NCI-H2196 treated with DMSO at 0.1 percent for 48 hours (cell line): ENCODE results near the gene BAMBI.

Source experiments
- DNase-seq: peaks from one replicate; lab custom pipeline; 2025; ENCODE audit not compliant: unreplicated experiment; lab: John Stamatoyannopoulos, UW

The BAMBI gene

GRCh38 chr10:28674782-28675181 is 2.5 kb upstream of the BAMBI start:
- DNase-seq = no peak

GRCh38 chr10:28676326-28676967 is 874 bp upstream of the BAMBI start:
- DNase-seq = no peak

DNA sequence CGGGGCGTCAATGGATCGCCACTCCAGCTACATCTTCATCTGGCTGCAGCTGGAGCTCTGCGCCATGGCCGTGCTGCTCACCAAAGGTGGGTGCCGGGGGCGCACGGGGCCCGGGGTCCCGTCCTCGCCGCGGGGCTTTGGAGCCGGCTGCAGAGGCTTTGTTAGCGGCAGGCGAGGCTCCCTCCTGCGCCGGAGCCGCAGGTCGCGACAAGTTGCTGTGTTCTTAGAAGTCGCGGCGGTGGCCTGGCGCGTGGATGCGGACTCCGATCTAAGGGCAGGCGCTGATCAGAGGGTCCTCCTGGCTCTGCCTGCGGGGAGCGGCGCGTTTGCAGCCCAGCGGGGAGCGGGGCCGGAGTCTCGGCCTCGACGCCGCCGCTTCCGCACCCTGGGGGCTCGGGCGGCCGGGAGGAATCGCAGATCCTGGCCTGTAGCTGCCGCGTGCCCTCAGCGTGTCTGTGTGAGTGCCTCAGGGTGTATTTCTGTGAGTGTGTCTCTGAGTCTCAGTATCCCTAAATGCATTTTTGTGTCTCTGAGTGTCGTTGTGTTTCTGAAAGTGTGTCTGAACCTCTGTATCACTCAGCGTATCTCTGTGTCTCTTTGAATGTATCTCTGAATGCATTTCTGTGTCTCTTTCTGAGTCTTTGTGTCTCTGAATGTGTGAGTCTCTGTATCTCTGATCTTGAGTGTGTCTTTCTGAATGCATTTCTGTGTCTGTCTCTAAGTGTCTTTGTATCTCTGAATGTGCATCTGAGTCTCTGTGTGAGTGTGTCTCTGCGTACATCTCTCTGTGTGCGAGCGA is 766 bp downstream of the BAMBI start:
- no peak for DNase-seq

DNA sequence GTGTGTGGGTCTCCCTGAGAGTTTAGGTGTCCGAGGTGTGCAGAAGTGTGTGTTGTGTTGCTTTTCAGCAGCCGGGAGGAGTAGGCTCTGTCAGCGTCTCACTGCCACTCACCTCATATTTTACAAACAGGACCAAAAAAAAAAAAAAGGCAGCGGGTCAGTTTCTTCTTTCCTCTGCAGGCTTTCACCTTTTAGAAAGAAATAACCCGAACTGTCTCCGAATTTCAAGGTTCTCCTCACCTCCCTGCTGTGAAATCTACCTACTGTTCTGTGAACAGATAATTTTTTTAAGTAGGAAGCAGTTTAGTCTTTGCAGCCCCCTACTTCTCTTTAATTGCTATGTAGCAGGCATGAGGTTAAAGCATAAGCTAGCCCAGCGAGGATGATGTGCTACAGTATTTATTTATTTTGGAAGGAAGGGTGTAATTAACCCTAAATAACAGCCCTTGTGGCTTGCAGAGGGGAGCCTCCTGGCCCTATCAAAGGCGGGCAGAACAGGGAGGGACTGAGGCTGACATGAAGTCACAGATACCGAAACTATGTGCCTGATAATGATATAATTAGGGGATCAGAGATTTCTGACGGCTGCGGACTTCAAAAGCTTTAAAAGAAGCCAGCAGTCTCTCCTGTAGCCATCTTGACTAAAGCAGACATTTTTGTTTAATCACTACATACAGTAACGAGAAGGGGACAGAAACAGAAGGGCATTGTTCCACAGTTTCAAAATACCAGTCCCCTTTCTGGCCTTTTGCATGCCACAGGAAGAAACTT is 1.6 kb downstream of the BAMBI start:
- DNase-seq = no peak

DNA sequence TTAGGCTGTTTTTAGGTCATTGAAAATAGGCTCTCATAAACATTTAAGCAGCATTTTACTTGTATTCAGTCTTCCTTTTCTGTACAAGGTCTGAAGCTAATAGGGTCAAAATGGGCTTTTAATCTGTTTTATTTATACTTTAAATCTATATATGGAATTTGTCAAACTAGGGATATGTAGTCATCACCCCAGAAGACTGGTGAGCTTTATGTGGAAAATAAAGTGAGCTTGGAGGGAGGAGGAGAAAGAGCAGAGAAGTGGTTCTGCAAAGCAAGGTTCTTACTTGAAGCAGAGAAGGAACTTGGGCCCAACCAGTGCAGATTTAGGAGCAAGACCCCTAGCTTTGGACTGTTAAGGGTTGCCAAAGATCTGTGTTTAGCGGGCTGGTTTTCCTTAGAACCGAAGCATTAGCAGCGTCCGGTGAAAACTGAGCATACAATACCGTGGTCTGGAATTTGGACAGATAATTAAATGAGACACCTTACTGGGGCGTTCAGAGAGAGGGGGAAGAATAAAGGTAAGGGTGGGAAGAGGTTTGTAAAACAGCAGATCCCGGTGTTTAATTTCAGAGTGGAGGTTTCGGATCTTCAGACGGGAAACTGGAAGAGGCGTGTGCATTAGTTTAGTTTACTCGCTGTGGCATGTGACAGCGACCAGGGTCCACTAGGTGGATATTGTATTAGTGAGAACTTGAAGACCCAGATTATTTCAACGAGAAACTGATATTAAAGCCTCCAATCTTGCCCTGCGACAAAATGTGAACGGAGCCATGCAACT is 2.4 kb downstream of the BAMBI start:
- no peak for DNase-seq

- no peak for DNase-seq
Observed at GRCh38 chr10:28680358-28680752, 3.0 kb downstream of the BAMBI start.

DNA sequence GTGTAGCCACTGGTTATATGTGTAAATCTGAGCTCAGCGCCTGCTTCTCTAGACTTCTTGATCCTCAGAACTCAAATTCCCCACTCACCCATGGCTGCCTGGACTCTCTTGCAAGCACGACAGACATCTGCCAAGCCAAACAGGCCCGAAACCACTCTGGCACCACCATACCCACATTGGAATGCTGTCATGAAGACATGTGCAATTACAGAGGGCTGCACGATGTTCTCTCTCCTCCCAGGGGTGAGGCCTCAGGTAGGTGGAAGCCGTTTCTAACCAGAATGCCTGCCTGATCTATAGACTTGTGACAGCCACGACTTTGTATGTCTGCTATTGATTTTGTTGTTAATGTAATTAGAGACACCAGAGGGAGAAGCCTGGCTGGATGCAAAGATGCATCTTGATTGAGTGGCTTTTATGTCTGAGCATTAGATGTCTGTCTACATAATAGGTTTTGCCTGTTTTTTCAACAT is 4.0 kb downstream of the BAMBI start:
- DNase-seq = no peak

DNA sequence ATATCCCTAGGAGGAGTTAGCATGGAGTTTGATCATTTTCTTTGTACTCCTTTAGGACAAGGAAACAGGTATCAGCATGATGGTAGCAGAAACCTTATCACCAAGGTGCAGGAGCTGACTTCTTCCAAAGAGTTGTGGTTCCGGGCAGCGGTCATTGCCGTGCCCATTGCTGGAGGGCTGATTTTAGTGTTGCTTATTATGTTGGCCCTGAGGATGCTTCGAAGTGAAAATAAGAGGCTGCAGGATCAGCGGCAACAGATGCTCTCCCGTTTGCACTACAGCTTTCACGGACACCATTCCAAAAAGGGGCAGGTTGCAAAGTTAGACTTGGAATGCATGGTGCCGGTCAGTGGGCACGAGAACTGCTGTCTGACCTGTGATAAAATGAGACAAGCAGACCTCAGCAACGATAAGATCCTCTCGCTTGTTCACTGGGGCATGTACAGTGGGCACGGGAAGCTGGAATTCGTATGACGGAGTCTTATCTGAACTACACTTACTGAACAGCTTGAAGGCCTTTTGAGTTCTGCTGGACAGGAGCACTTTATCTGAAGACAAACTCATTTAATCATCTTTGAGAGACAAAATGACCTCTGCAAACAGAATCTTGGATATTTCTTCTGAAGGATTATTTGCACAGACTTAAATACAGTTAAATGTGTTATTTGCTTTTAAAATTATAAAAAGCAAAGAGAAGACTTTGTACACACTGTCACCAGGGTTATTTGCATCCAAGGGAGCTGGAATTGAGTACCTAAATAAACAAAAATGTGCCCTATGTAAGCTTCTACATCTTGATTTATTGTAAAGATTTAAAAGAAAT is 4.8 kb downstream of the BAMBI start:
- no peak for DNase-seq

DNA sequence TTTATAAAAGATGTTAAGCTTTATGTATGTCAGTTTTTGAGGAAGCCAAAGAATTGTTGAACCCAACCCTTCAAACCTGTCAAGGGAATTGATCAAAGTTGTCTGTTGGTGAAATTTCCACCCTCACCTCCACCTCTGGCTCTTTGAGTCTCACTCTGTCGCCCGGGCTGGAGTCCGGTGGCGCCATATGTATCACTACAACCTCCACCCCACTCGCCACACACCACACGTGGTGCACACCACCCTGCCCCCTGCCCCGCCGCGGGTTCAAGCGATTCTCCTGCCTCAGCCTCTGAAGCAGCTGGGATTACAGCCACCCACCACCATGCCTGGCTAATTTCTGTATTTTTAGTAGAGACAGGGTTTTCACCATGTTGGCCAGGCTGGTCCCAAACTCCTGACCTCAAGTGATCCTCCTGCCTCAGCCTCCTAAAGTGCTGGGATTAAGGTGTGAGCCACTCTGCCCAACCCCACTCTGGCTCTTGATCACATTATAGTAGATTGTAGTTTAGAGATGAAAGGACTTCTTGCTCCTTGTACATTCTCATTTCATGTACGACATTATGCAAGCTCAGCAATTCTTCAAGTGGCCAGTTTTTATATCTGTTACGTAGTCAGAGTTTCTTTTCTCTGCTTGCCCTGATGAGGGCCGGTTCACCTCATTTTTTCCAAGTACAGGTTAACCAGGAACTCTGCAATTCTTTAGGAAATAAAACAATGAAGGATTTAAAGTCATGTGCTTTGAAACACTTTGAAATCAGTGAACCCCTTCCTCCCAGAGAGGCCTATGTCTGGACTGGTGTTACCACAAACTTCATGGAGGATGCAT is 7.0 kb downstream of the BAMBI start:
- no peak for DNase-seq

- no peak for DNase-seq
Observed at GRCh38 chr10:28684986-28685580, 7.8 kb downstream of the BAMBI start.

DNA sequence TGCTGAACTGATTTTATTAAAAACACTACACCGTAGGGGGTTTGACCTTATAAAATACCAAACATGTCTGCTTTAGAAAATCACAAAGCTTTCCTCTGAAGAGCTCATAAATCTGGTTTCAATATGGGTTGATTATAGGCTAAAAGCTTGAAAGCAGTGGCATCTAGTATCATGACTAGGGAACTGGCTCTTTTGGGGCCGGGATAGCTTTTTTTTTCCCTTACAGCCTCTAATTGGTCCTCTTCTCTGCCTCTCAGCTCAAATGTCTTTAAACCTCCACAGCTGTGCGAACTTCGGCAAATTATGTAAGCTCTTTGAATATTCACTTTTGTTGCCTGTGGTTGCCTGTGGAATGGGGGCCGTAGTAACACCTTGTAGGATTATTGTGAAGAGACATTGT is 8.4 kb downstream of the BAMBI start:
- DNase-seq = no peak

GRCh38 chr10:28686835-28687682 is 9.7 kb downstream of the BAMBI start:
- no peak for DNase-seq

DNA sequence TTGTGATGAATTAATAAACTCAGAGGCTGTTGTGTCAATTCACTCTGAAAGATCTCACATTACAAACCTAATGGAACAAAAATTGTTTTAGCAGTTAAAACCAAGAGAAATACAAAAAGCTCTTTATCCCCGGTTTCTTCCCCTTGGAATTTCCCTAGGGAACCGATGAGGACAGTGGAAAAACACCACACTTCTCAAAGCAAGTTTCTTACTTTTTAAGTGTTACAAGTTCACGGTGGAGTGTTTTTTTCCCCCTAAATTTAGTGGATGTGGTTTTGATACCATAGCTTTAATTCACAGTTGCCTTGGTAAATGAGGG is 10.3 kb downstream of the BAMBI start:
- DNase-seq = no peak

DNA sequence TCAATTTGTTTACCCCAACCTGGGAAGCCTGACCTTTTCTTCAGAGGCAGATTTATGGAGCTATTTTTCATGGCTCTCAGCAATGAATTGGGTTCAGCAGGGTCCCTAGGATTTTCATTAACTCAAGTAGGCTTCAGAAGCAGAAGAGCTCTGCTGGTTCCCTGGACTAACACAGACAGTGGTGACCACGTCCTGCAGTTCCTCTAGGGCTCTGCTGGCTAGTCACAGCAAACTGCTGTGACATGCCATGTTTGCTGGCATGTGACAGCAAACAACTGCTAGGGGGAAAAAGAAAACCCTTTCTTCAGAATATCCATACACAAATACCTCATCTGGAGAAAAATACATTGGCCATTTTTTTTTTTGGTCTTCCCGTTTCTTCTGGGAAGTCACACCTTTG is 13.2 kb downstream of the BAMBI start:
- no peak for DNase-seq

DNA sequence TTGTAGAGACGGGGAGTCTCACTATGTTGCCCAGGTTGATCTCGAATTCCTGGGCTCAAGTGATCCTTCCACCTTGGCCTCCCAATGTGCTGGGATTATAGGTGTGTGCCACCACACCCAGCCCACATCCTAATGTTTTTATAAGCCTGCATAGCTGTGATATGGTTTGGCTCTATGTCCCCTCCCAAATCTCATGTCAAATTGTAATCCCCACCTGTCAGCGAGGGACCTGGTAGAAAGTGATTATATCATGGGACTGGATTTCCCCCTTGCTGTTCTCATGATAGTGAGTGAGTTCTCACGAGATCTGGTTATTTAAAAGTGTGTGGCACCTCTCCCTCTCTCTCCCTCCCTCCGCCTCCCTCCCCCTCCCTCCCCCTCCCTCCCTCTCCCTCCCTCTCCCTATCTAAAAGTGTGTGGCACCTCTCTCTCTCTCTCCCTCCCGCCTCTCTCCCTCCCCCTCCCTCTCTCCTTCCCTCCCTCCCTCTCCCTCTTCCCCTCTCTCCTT is 13.9 kb downstream of the BAMBI start:
- no peak for DNase-seq

DNA sequence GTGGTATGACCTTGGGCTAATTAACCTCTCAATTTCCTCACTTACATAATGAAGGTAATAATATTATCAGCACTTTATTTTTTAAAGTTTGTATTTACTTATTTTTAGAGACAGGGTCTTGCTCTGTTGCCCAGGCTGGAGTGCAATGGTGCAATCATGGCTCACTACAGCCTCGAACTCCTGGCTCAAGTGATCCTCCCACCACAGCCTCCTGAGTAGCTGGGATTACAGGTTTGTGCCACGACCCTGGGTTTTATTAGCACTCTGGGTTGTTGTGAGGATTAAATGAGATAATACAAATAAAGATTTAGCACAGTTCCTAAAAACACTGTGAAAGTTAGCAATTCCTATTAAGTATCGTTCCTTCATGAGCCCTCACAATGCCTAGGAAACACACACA is 14.7 kb downstream of the BAMBI start:
- no peak for DNase-seq

DNA sequence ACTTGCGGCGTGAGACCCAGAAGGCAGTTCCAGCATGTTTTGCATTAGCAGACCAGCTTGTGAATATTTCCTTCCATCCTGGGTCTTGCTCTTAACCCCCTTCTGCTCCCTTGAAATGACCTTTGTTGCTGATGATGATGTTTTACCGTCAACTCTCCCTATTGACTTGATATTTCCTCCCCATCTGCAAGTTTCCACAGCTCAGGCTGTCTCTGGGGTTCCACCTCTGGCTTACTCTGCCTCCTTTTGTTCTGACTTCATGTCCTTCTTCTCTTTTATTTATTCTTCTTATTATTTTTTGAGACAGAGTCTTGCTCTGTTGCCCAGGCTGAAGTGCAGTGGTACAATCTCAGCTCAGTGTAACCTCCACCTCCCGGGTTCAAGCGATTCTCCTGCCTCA is 17.2 kb downstream of the BAMBI start:
- DNase-seq = no peak

- no peak for DNase-seq
Observed at GRCh38 chr10:28698075-28698474, 20.8 kb downstream of the BAMBI start.
